NT2/D1 (cell line): Measurements from ENCODE around the gene KMT2C.
"Not testable (repeated sequence)": the region's sequence is repeated elsewhere in the genome, so short reads cannot be mapped to it uniquely, and the experiment has no call there.

ENCODE experiments used
- SUZ12 ChIP-seq: IDR thresholded peaks from 2 replicates; pipeline ENCODE4 v1.6.1; 2011; ENCODE audit not compliant: insufficient read length, insufficient read depth; ENCODE audit errors: extremely low read depth
- ZNF274 ChIP-seq: IDR thresholded peaks from 2 replicates; pipeline ENCODE4 v1.6.1; 2011; ENCODE audit warnings: mild to moderate bottlenecking, low read depth, low read length

DNA sequence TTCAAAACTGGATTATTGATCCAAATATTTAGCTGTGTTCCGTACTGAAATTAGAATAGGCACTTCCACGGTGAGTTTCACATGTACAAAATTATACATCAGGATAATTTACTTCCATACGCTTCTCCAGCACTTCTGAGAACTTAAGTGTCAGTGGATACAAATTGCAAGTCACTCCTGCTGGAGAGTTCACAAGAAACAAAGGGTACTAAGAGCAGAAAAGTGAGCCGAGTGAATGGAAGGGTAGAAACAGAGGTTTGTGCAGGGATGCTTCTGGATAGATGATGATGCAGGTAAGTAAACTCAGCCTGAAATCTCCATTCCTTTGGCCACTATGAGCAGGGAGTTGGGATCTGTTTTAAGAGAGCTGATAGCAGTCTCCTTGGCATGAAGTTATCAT is 2.2 kb upstream of the KMT2C start:
- TF ChIP-seq SUZ12, ZNF274: not testable (repeated sequence)
